ENCODE results near the gene FCHO2.
"Not testable (repeated sequence)": the region's sequence is repeated elsewhere in the genome, so short reads cannot be mapped to it uniquely, and the experiment has no call there.

The FCHO2 gene, protein sequence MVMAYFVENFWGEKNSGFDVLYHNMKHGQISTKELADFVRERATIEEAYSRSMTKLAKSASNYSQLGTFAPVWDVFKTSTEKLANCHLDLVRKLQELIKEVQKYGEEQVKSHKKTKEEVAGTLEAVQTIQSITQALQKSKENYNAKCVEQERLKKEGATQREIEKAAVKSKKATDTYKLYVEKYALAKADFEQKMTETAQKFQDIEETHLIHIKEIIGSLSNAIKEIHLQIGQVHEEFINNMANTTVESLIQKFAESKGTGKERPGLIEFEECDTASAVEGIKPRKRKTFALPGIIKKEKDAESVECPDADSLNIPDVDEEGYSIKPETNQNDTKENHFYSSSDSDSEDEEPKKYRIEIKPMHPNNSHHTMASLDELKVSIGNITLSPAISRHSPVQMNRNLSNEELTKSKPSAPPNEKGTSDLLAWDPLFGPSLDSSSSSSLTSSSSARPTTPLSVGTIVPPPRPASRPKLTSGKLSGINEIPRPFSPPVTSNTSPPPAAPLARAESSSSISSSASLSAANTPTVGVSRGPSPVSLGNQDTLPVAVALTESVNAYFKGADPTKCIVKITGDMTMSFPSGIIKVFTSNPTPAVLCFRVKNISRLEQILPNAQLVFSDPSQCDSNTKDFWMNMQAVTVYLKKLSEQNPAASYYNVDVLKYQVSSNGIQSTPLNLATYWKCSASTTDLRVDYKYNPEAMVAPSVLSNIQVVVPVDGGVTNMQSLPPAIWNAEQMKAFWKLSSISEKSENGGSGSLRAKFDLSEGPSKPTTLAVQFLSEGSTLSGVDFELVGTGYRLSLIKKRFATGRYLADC

GRCh38 chr5:72955768-72956323 lies at the start of gene FCHO2:
Gene FCHO2, plus strand, starts transcription at chr5:72956041. Its CDS starts 56 bp downstream, at chr5:72956097.
- DNase-seq, result peak; percentile 93

GRCh38 chr5:72906806-72907205 lies 49.0 kb upstream of the FCHO2 start:
- no peak for DNase-seq

GRCh38 chr5:72908664-72909063 lies 47.2 kb upstream of the FCHO2 start:
- DNase-seq, result no peak

DNA sequence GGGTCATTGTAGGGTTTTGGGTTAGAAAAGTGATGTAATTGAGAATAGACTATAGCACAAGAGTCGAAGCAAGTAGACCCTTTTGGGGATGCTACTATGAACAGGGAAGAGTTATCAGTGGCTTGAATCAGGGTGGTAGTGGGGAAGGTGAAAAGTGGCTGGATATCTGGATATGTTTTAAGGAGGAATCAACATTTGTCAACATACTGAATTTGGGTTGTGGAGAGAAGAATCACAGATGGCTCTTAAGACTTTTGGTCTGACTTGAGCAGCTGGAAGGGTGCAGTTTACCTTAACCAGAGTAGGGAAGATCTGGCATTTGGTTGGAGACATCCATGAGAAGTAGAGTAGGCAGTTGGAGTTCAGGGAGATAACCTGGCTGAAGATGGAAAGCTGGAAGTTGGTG lies 38.5 kb upstream of the FCHO2 start:
- no peak for DNase-seq

DNA sequence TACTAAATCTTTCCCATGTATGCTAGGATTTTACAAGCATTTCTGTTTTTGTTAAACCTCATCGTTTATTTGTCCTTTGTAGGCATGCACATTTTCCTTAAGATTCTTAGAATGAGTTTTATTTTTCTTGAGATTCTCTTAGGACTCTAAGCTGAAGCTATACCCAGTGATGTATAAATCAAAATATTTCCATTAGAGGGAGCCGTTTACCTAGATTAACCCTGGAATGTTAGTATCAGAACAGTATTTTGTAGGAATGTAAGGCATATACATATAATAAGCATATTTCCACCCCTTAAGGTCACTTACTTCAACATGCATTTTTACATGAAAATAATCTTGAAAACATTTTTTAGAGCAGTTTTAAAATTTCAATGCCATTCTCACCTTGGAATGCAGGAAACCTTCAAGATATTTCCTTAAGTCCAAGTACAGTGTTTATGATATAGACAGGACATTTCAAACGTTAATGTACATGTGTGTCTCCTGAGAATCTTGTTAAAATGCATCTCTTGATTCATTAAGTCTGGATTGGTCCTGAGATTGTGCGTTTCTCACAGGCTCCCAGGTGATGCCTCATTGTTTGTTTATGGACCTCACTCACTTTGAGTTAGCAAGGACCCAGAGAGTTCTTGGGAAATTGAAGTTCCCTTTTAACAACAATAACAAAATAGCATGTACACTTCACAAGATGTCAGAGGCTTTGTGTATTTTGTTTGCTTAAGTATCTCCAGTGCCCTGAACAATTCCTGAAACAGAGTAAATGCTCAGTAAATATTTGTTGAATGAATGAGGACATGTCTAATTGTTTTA lies 34.9 kb upstream of the FCHO2 start:
- DNase-seq, result no peak

DNA sequence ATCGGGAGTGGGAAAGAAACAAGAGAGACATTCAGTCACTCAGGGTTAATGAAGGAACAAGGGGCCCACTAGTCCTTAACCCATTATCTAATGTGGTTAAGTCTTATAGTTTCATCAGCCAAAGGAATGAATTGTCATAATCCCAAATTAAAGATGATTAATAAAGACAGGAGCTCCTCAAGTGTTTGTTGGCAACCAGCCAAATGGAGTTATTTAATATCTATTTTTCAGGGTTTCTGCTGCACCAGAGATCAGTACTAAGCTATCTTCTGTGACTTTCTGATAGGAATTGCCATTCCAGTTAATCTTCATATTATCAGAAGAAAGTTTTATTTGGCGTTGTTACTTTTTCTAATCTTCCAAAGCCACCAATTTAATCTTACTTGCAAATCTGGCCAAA lies 34.0 kb upstream of the FCHO2 start:
- no peak for DNase-seq

DNA sequence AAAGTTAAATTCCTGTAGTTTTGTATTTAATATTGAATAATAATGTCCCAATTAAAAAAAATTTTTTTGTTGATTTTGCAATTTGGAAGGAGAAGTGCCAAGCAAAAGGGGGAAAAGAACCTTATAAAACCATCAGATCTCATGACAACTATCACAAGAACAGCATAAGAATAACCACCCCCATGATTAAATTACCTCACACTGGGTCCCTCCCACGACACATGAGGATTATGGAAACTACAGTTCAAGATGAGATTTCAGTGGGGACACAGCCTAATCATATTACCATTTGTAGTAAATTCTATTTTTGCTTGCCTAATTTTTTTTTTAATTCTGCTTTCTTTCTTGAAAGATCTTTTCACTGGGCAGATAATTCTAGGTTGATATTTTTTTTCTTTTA lies 33.4 kb upstream of the FCHO2 start:
- DNase-seq, result no peak

GRCh38 chr5:72925336-72926010 lies 30.4 kb upstream of the FCHO2 start:
- DNase-seq, result no peak

GRCh38 chr5:72932686-72933085 lies 23.2 kb upstream of the FCHO2 start:
- DNase-seq, result not testable (repeated sequence)

- DNase-seq, result not testable (repeated sequence)
Observed at GRCh38 chr5:72934953-72935725, 20.7 kb upstream of the FCHO2 start.

DNA sequence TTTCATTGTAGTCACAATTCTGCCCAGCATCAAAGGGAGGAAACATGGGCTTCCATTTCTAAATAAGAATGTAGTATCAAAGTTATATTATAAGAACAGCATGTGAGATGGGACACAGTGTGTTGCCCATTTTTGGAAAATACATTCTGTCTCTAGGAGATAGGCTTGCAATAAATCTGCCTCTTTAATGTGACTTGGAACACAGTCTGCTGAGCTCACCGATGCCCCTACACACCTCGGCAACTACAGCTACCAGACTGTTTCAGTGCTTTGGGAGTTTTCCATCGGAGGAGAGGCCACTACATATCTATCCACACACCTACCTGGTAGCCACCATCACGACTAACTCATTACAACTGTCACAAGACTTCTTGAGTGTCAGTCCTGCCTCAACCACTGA lies 18.9 kb upstream of the FCHO2 start:
- DNase-seq, result no peak

DNA sequence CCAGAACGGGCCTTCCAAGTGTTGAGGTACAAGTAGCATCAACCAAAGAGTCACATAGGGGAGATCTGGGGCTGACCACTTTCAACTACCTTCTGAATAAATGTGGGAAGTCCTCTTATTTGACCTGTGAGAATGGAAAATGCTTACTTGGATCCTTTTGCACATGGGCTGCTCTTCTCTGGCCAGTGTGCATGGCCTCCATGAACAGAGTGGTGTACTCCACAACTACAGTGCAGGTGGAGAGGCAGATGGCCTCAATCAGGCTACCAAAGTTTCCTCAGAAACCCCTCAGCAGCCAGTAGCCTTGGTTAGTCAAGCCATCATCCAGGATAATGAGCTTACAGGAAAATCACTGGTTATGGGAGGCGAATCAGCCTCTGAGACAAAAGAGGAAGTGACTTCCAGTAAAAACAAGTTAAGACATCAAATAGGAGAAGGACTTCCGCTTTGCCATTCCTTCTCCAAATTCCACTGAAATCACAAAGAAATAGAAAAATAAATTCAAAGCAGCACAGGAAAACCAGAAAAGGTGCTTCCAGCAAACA lies 18.3 kb upstream of the FCHO2 start:
- DNase-seq, result no peak

DNA sequence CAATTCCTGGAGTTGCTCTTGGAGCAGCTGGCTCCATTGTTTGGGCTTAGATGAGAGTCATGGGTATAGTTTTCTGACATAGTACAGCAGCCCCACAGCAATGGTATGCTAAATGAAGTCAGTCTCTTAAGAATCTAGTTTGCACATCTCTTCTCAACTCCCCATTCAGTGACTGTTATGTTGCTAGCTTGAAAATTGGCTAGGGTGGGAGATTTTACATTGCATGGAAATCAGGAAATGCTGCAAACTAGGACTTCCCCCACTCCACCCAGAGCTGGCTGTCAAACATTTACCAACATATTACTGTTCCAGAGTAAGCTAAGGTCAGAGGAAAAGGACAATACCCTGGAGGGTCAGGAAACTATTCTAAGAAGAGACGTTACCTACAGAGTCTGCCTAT lies 17.6 kb upstream of the FCHO2 start:
- no peak for DNase-seq

GRCh38 chr5:72940082-72940481 lies 15.8 kb upstream of the FCHO2 start:
- no peak for DNase-seq

- no peak for DNase-seq
Observed at GRCh38 chr5:72943307-72943706, 12.5 kb upstream of the FCHO2 start.

GRCh38 chr5:72947498-72947897 lies 8.3 kb upstream of the FCHO2 start:
- DNase-seq, result no peak

- DNase-seq, result no peak
Observed at GRCh38 chr5:72949481-72949880, 6.4 kb upstream of the FCHO2 start.

DNA sequence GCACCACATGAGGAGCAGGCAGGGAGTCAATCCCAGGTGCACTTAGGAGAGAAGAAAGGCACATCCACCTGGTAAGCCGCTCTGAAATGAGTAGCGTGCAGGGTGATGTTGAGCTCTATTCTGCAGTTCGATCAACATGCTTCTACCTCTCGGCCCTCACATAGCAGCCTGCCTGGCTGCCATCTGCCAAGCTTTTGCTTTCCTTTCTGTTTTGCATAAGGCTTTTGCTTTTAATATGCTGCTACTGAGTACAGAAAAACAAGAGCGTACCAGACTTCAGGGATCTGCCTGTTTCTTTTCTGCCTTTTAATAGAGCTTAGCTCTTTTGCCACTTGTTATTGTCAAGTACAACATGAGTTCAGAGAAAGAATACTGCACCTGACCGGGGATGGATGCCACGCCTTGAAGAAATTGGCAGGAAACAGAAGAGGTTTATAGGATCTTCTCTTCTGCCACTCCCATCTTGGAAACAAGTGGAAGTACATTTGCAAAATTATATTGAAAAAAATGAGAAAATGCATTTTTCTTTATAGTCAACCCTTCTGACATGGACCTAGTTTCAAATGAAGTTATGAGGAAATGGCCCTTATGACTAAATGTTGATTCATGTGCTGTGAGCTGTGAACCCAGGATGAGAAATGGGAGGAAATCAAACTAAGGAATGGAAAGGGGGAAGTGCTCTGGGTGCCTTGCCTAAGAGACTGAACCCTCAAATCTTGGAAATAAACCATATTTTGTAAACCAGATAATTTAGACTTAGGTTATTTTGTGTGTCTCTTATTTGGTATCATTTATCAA lies 4.0 kb upstream of the FCHO2 start:
- no peak for DNase-seq

DNA sequence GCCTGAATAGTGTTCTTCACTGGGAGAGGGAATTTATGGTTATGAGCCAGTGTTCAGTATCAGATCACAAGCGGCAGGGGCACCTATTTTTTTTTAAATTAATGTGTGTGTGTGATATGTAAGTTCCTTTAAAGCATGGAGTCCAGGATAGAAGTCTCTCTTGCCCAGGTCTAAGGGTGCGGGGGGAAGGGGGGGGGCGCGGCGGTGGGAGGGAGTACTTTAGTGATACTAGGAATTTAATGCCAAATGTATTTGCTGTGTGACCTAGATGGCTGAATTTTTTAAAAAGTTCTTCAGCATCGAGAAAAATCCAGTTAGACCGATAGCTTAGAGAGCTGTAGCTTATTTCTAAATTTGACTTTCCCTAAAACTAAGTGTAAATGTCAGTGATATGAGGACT lies 1.5 kb upstream of the FCHO2 start:
- DNase-seq, result no peak

- DNase-seq, result no peak
Observed at GRCh38 chr5:72955143-72955767, 586 bp upstream of the FCHO2 start.

Data from stimulated activated CD4-positive, alpha-beta T cell treated with anti-CD3 and anti-CD28 coated beads, Interleukin-1b, Interleukin-23, amount 100 ng/mL, for 48 hours (primary cell).